ENCODE data around the gene PTPRG.

The PTPRG gene

GRCh38 chr3:61866961-61867461 is 305.6 kb downstream of the PTPRG start:
- no peak for TF ChIP-seq JUND (IDR thresholded peaks at IDR 0.05; ENCODE audit: low read depth)
- in situ Hi-C loops (cut with HindIII; ENCODE audit: low pct_unique_long_range_greater_than_20kb, low sequenced_read_pairs) = no loop called here
- DNase-seq (ENCODE audit: low read depth in 1 of 2, low spot score in 1 of 2) = no peak

- in situ Hi-C loops (cut with HindIII; ENCODE audit: low pct_unique_long_range_greater_than_20kb, low sequenced_read_pairs) = no loop called here
- TF ChIP-seq JUND (IDR thresholded peaks at IDR 0.05; ENCODE audit: low read depth) = no peak
- no peak for DNase-seq (ENCODE audit: low read depth in 1 of 2, low spot score in 1 of 2)
Observed at GRCh38 chr3:61868499-61868898, 307.1 kb downstream of the PTPRG start.

GRCh38 chr3:61869371-61869770 is 308.0 kb downstream of the PTPRG start:
- DNase-seq (ENCODE audit: low read depth in 1 of 2, low spot score in 1 of 2) = no peak
- in situ Hi-C loops (cut with HindIII; ENCODE audit: low pct_unique_long_range_greater_than_20kb, low sequenced_read_pairs) = no loop called here
- no peak for TF ChIP-seq JUND (IDR thresholded peaks at IDR 0.05; ENCODE audit: low read depth)

GRCh38 chr3:61871644-61872043 is 310.3 kb downstream of the PTPRG start:
- in situ Hi-C loops (cut with HindIII; ENCODE audit: low pct_unique_long_range_greater_than_20kb, low sequenced_read_pairs) = no loop called here
- DNase-seq (ENCODE audit: low read depth in 1 of 2, low spot score in 1 of 2) = no peak
- TF ChIP-seq JUND (IDR thresholded peaks at IDR 0.05; ENCODE audit: low read depth) = no peak

GRCh38 chr3:61872077-61872706 is 310.8 kb downstream of the PTPRG start:
- in situ Hi-C loops (cut with HindIII; ENCODE audit: low pct_unique_long_range_greater_than_20kb, low sequenced_read_pairs) = no loop called here
- no peak for DNase-seq (ENCODE audit: low read depth in 1 of 2, low spot score in 1 of 2)

GRCh38 chr3:61875046-61875844 is 313.9 kb downstream of the PTPRG start:
- in situ Hi-C loops (cut with HindIII; ENCODE audit: low pct_unique_long_range_greater_than_20kb, low sequenced_read_pairs) = no loop called here
- no peak for DNase-seq (ENCODE audit: low read depth in 1 of 2, low spot score in 1 of 2)
- TF ChIP-seq JUND (IDR thresholded peaks at IDR 0.05; ENCODE audit: low read depth) = no peak

More at GRCh38 chr3:61872077-61872706, 310.8 kb downstream of the PTPRG start:
- no peak for TF ChIP-seq JUND (IDR thresholded peaks at IDR 0.05; ENCODE audit: low read depth)

GRCh38 chr3:61875976-61876671 is 314.8 kb downstream of the PTPRG start:
- no peak for DNase-seq (ENCODE audit: low read depth in 1 of 2, low spot score in 1 of 2)
- in situ Hi-C loops (cut with HindIII; ENCODE audit: low pct_unique_long_range_greater_than_20kb, low sequenced_read_pairs) = no loop called here
- no peak for TF ChIP-seq JUND (IDR thresholded peaks at IDR 0.05; ENCODE audit: low read depth)

GRCh38 chr3:61876797-61877196 is 315.4 kb downstream of the PTPRG start:
- in situ Hi-C loops (cut with HindIII; ENCODE audit: low pct_unique_long_range_greater_than_20kb, low sequenced_read_pairs) = no loop called here
- no peak for DNase-seq (ENCODE audit: low read depth in 1 of 2, low spot score in 1 of 2)
- no peak for TF ChIP-seq JUND (IDR thresholded peaks at IDR 0.05; ENCODE audit: low read depth)

- no peak for TF ChIP-seq JUND (IDR thresholded peaks at IDR 0.05; ENCODE audit: low read depth)
- DNase-seq (ENCODE audit: low read depth in 1 of 2, low spot score in 1 of 2) = no peak
- in situ Hi-C loops (cut with HindIII; ENCODE audit: low pct_unique_long_range_greater_than_20kb, low sequenced_read_pairs) = no loop called here
Observed at GRCh38 chr3:61877359-61878138, 316.2 kb downstream of the PTPRG start.

- in situ Hi-C loops (cut with HindIII; ENCODE audit: low pct_unique_long_range_greater_than_20kb, low sequenced_read_pairs) = no loop called here
- no peak for DNase-seq (ENCODE audit: low read depth in 1 of 2, low spot score in 1 of 2)
- TF ChIP-seq JUND (IDR thresholded peaks at IDR 0.05; ENCODE audit: low read depth) = no peak
Observed at GRCh38 chr3:61882253-61882652, 320.9 kb downstream of the PTPRG start.

GRCh38 chr3:61884794-61885193 is 323.4 kb downstream of the PTPRG start:
- no peak for TF ChIP-seq JUND (IDR thresholded peaks at IDR 0.05; ENCODE audit: low read depth)
- no peak for DNase-seq (ENCODE audit: low read depth in 1 of 2, low spot score in 1 of 2)
- in situ Hi-C loops (cut with HindIII; ENCODE audit: low pct_unique_long_range_greater_than_20kb, low sequenced_read_pairs) = no loop called here

- no peak for TF ChIP-seq JUND (IDR thresholded peaks at IDR 0.05; ENCODE audit: low read depth)
- DNase-seq (ENCODE audit: low read depth in 1 of 2, low spot score in 1 of 2) = no peak
- in situ Hi-C loops (cut with HindIII; ENCODE audit: low pct_unique_long_range_greater_than_20kb, low sequenced_read_pairs) = no loop called here
Observed at GRCh38 chr3:61885414-61885813, 324.0 kb downstream of the PTPRG start.

Measured in T47D (cell line).